SK-N-SH (cell line): ENCODE data around the gene STRIP2. TPM values are rescaled to one million over a fixed set of nuclear protein-coding genes. Genes with fewer than 3 reads are reported as not detected.

ENCODE experiments used
- CTCF ChIA-PET: fragments of 300-600, 350-600 bp; formaldehyde crosslinking; extraction: SDS; loops from one replicate; lab custom pipeline; 2021; lab: Yijun Ruan, JAX
- POLR2A ChIA-PET: fragments of 350-600 bp; sonication (Branson Sonifier 250); formaldehyde crosslinking; extraction: SDS; loops from one replicate; lab custom pipeline; 2020; ENCODE audit warnings: antibody characterized with exemption, inconsistent platforms; lab: Yijun Ruan, JAX
- DNase-seq: peaks from one replicate; pipeline ENCODE4 v3.0.0; 2012
- H2AFZ ChIP-seq: fragments of 200-600 bp; sonication (generic); 2 replicates; pipeline ENCODE4 v1.8.1; 2016; ENCODE audit warnings: antibody characterized with exemption, mild to moderate bottlenecking, low read depth
- H3F3A ChIP-seq: fragments of 200-600 bp; sonication (generic); replicated peaks from 2 replicates; pipeline ENCODE3; 2016; ENCODE audit warnings: antibody characterized with exemption, mild to moderate bottlenecking; ENCODE audit not compliant: insufficient read depth
- H3K27ac ChIP-seq, 2 experiments: fragments of 200-500 bp in 1 of 2; fragments of 200-600 bp in 1 of 2; sonication (Bioruptor generic) in 1 of 2; sonication (generic), shearing (Covaris generic) in 1 of 2; 2 replicates each; pipeline versions ENCODE4 v1.5.1 to v1.6.1; 2014 to 2016; ENCODE audit warnings: low read depth in 2 of 2, inconsistent platforms in 1 of 2, low read length in 1 of 2, mild to moderate bottlenecking in 1 of 2, mixed read lengths in 1 of 2
- H3K27me3 ChIP-seq: fragments of 200-600 bp; sonication (generic), shearing (Covaris generic); 2 replicates; pipeline ENCODE4 v1.6.1; 2016; ENCODE audit warnings: mixed run types; ENCODE audit not compliant: insufficient read depth
- H3K36me3 ChIP-seq, 2 experiments: fragments of 200-500 bp in 1 of 2; fragments of 200-600 bp in 1 of 2; sonication (Bioruptor generic) in 1 of 2; sonication (generic) in 1 of 2; replicated peaks in 1 of 2; 2 replicates each; pipeline versions ENCODE3 to v1.5.1; 2014 to 2016; ENCODE audit warnings: low read length in 1 of 2, mild to moderate bottlenecking in 1 of 2; ENCODE audit not compliant: insufficient read depth in 2 of 2, control insufficient read depth in 1 of 2
- H3K4me1 ChIP-seq, 2 experiments: fragments of 200-500 bp in 1 of 2; fragments of 200-600 bp in 1 of 2; sonication (Bioruptor generic) in 1 of 2; sonication (generic), shearing (Covaris generic) in 1 of 2; 2 replicates each; pipeline versions ENCODE4 v1.5.1 to v1.6.1; 2014 to 2016; ENCODE audit warnings: low read depth in 1 of 2, low read length in 1 of 2, mixed run types in 1 of 2; ENCODE audit not compliant: insufficient read depth in 2 of 2, control insufficient read depth in 1 of 2
- H3K4me2 ChIP-seq: fragments of 200-600 bp; sonication (generic), shearing (Covaris generic); 2 replicates; pipeline ENCODE4 v1.6.1; 2017; ENCODE audit warnings: mixed run types
- H3K4me3 ChIP-seq, 2 experiments: fragments of 200-500 bp in 1 of 2; fragments of 200-600 bp in 1 of 2; sonication (Bioruptor generic) in 1 of 2; sonication (generic), shearing (Covaris generic) in 1 of 2; 2 replicates each; pipeline versions ENCODE4 v1.5.1 to v1.8.1; 2014 to 2016; ENCODE audit warnings: low read depth in 2 of 2, inconsistent platforms in 1 of 2, low read length in 1 of 2, mild to moderate bottlenecking in 1 of 2, mixed read lengths in 1 of 2, moderate library complexity in 1 of 2
- H3K79me2 ChIP-seq: fragments of 200-600 bp; sonication (generic); 2 replicates; pipeline ENCODE4 v1.8.1; 2017; ENCODE audit warnings: mild to moderate bottlenecking; ENCODE audit not compliant: insufficient read depth
- H3K9ac ChIP-seq: fragments of 200-600 bp; sonication (generic); 2 replicates; pipeline ENCODE4 v1.6.1; 2017; ENCODE audit warnings: mixed run types
- H3K9me2 ChIP-seq: fragments of 200-600 bp; sonication (generic); 2 replicates; pipeline ENCODE4 v1.6.1; 2017; ENCODE audit warnings: mixed run types
- H3K9me3 ChIP-seq: fragments of 200-600 bp; sonication (generic); 2 replicates; pipeline ENCODE4 v1.6.1; 2017; ENCODE audit warnings: mixed run types, mild to moderate bottlenecking, moderate library complexity
- H4K20me1 ChIP-seq: fragments of 200-600 bp; sonication (generic); 2 replicates; pipeline ENCODE4 v1.6.1; 2017; ENCODE audit warnings: mild to moderate bottlenecking, mixed run types; ENCODE audit not compliant: insufficient read depth
- CHD2 ChIP-seq: fragments of 150-350 bp; IDR thresholded peaks from 2 replicates; pipeline ENCODE4 v1.6.1; 2018; ENCODE audit warnings: low read length; ENCODE audit not compliant: partially characterized antibody
- EP300 ChIP-seq, 2 experiments: IDR thresholded peaks; 2 replicates each; pipeline versions ENCODE4 v1.4.0 to v1.6.1; 2012; ENCODE audit warnings: borderline replicate concordance in 1 of 2, low read depth in 1 of 2, low read length in 1 of 2
- FOSL2 ChIP-seq: IDR thresholded peaks from 2 replicates; pipeline ENCODE4 v1.4.0; 2012; ENCODE audit warnings: low read depth, mild to moderate bottlenecking, moderate library complexity, borderline replicate concordance
- FOXM1 ChIP-seq: IDR thresholded peaks from 2 replicates; pipeline ENCODE4 v1.4.0; 2012; ENCODE audit warnings: low read depth, mild to moderate bottlenecking
- GABPA ChIP-seq: IDR thresholded peaks from 2 replicates; pipeline ENCODE4 v1.4.0; 2012; ENCODE audit warnings: low read depth, mild to moderate bottlenecking
- JUND ChIP-seq: IDR thresholded peaks from 2 replicates; pipeline ENCODE4 v1.4.0; 2012
- MXI1 ChIP-seq: IDR thresholded peaks from 2 replicates; pipeline ENCODE4 v1.6.1; 2012; ENCODE audit warnings: mild to moderate bottlenecking, low read depth, low read length, improper control_type of control experiment
- NRF1 ChIP-seq: IDR thresholded peaks from 2 replicates; pipeline ENCODE4 v1.6.1; 2012; ENCODE audit warnings: low read depth, mild to moderate bottlenecking, low read length
- RFX5 ChIP-seq: IDR thresholded peaks from 2 replicates; pipeline ENCODE4 v1.6.1; 2012; ENCODE audit warnings: mild to moderate bottlenecking, improper control_type of control experiment, low read length
- SIN3A ChIP-seq: IDR thresholded peaks from 2 replicates; pipeline ENCODE4 v1.6.1; 2012; ENCODE audit warnings: low read depth, mild to moderate bottlenecking, low read length, moderate library complexity, borderline replicate concordance
- SMC3 ChIP-seq: IDR thresholded peaks from 2 replicates; pipeline ENCODE4 v1.6.1; 2012; ENCODE audit warnings: low read depth, low read length, improper control_type of control experiment
- TAF1 ChIP-seq: IDR thresholded peaks from 2 replicates; pipeline ENCODE4 v1.6.1; 2012; ENCODE audit warnings: low read depth, mild to moderate bottlenecking, low read length, moderate library complexity, borderline replicate concordance
- TEAD4 ChIP-seq: IDR thresholded peaks from 2 replicates; pipeline ENCODE4 v1.4.0; 2012; ENCODE audit warnings: mild to moderate bottlenecking, borderline replicate concordance; ENCODE audit not compliant: insufficient read depth
- WGBS: methylation state at CpG from one replicate; pipeline ENCODE4 v1.1.6; 2017; ENCODE audit warnings: low lambda C conversion rate; 5-methylcytosine and 5-hydroxymethylcytosine counted together
- polyA plus RNA-seq, 3 experiments: library from polyadenylated mRNA; depleted of rRNA; stranded (reverse); fragments of >200 nt; gene quantifications; 2 replicates each; pipeline ENCODE4 v1.2.3, GENCODE V29; 2012
- TF ChIP-seq, protein P1 (sequence below): fragments of 200-600 bp; sonication (generic); IDR thresholded peaks from 2 replicates; pipeline ENCODE4 v1.6.1; 2017; ENCODE audit warnings: antibody characterized with exemption, mild to moderate bottlenecking, moderate library complexity
- TF ChIP-seq, protein P2 (sequence below): IDR thresholded peaks from 2 replicates; pipeline ENCODE4 v1.6.1; 2012; ENCODE audit warnings: mild to moderate bottlenecking, low read depth, low read length, moderate library complexity
- TF ChIP-seq, protein P3 (sequence below): IDR thresholded peaks from 2 replicates; pipeline ENCODE4 v1.4.0; 2012; ENCODE audit warnings: low read depth, borderline replicate concordance

STRIP2 gene
- polyA plus RNA-seq, 1 of the 3 experiments (the other 2 are of a cell fraction): 4.9 TPM

DNA sequence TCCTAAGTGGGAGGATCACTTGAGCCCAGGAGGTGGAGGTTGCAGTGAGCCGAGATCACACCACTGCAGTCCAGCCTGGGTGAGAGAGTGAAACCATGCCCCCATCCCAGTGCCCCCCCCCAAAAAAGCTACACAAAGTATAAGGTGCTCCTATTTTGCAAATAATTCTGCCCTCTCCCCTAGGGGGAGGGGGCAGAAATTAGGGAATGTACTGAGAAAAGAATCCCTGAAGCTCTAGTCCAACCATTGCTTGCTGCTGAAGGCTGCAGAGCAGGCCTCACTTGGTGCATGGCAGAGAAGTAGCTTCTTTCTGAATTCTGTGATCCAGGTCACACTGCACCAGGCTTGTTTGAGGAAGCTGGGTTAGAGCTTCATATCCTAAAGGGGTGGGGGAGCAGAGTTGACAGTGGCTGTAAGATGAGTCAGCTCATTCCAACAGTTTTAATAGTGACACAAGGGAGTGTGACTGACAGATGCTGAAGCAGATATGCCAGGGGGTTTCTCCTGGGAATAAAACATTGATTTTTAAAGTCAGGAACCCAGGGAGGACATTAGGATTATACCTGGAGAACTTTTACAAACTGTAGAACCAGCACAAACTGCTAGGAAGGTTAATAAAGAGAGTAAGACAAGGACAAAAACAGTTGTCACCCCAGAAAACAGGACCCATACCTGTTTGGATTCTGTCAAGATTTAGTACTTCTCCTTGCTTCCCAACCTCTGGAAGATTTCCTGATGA is 32.8 kb upstream of the STRIP2 start:
- Histone ChIP-seq H4K20me1 (no peaks in the 10 kb centered on the region), H3K4me3 (no peak overlapping the region), H2AFZ (no peak overlapping the region), H3K9me3 (no peaks in the 10 kb centered on the region), H3F3A (no peaks in the 10 kb centered on the region), H3K4me2 (no peak overlapping the region), H3K9ac (no peak overlapping the region), H3K9me2 (no peaks in the 10 kb centered on the region), H3K4me1 (no peaks in the 10 kb centered on the region; a peak in 1 of 4 replicates), H3K27ac (no peak overlapping the region), H3K27me3 (no peaks in the 10 kb centered on the region), H3K36me3 (peaks cover 14% of the 10 kb centered on the region in 2 experiments), H3K79me2 (no peaks in the 10 kb centered on the region)
- WGBS: 100% methylated on average over 1 of the region's 1 CpG
- no peak for DNase-seq
- no peak for TF ChIP-seq SIN3A
- no peak for TF ChIP-seq GABPA
- no peak for TF ChIP-seq NRF1
- no peak for TF ChIP-seq TAF1
- no peak for TF ChIP-seq CHD2
- TF ChIP-seq RFX5: no peak
- TF ChIP-seq MXI1: no peak
- TF ChIP-seq FOXM1: no peak
- TF ChIP-seq SMC3: no peak
- no peak for TF ChIP-seq EP300 (IDR thresholded peaks at IDR 0.05; ENCODE audit: borderline replicate concordance in 1 of 2, low read depth in 1 of 2, low read length in 1 of 2)
- TF ChIP-seq FOSL2: no peak
- TF ChIP-seq, protein P1, sequence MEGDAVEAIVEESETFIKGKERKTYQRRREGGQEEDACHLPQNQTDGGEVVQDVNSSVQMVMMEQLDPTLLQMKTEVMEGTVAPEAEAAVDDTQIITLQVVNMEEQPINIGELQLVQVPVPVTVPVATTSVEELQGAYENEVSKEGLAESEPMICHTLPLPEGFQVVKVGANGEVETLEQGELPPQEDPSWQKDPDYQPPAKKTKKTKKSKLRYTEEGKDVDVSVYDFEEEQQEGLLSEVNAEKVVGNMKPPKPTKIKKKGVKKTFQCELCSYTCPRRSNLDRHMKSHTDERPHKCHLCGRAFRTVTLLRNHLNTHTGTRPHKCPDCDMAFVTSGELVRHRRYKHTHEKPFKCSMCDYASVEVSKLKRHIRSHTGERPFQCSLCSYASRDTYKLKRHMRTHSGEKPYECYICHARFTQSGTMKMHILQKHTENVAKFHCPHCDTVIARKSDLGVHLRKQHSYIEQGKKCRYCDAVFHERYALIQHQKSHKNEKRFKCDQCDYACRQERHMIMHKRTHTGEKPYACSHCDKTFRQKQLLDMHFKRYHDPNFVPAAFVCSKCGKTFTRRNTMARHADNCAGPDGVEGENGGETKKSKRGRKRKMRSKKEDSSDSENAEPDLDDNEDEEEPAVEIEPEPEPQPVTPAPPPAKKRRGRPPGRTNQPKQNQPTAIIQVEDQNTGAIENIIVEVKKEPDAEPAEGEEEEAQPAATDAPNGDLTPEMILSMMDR: no peak
- no peak for TF ChIP-seq TEAD4
- POLR2A ChIA-PET: no interaction called here
- CTCF ChIA-PET: interaction anchor here (0.7 to 2.7 kb wide), 13 partner anchors 12 to 183 kb away, joined by 3 to 15 read pairs (median 3); no protein-coding TSS in a partner anchor

DNA sequence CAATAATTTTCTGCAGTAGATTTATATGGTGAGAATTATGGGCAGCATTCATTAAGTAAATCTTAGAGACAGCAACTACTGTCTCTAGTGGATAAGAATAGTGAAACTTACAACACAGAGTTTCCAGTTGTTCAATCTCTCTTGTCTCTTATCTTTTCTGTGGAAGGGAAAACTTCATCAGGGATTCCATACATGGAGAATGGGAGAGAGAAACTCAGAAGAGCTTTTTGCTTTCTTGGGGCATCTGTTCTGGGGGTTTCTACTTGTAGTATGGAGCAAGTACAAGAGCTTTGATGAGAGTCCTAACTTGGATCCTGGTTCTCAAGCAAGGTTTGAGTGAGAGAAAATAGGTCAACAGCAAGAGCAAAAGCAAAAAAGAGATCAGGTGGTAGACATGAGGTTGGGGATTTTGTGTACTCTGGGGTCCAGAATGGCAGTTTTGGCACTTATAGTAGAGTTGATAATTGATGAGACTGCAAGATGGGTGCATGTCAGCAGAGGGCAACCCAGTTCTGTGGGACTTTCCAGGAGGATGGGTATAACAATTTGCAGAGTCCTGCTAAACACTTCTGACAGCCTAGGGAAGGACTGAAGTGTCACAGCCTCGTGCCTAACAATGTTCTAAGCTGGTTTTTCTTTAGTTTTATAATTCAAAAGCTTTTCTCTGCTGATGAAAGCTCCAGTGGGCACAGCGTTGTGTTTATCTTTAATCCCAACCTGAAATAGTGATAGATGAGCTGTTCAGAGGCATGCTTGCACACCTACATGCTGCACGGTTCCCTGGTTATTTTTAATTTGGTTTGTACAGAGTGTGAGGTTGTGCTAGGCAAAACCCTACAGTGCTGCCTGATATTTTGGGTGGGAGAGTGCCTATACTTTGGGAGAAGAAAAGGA is 32.0 kb upstream of the STRIP2 start:
- no peaks in the 10 kb centered on the region for H3F3A ChIP-seq
- no peak overlapping the region for H3K4me2 ChIP-seq
- WGBS: 84% methylated on average over 3 of the region's 3 CpGs
- no peaks in the 10 kb centered on the region for H3K27me3 ChIP-seq
- H3K36me3 ChIP-seq: peaks cover 17 to 19% of the 10 kb centered on the region in 2 experiments
- H2AFZ ChIP-seq: no peak overlapping the region
- no peaks in the 10 kb centered on the region for H3K9me2 ChIP-seq
- ChIA-PET POLR2A (no interaction called here), CTCF (interaction anchor here (0.6 to 2.7 kb wide), 11 partner anchors 12 to 96 kb away, joined by 3 to 15 read pairs (median 3); no protein-coding TSS in a partner anchor)
- no peaks in the 10 kb centered on the region for H3K79me2 ChIP-seq
- H4K20me1 ChIP-seq: no peaks in the 10 kb centered on the region
- no peak overlapping the region for H3K4me3 ChIP-seq
- DNase-seq: no peak
- no peak overlapping the region for H3K27ac ChIP-seq
- H3K4me1 ChIP-seq: no peaks in the 10 kb centered on the region; a peak in 1 of 4 replicates
- H3K9ac ChIP-seq: no peak overlapping the region
- no peaks in the 10 kb centered on the region for H3K9me3 ChIP-seq
- TF ChIP-seq NRF1 (no peak), JUND (no peak), EP300 (IDR thresholded peaks at IDR 0.05; ENCODE audit: borderline replicate concordance in 1 of 2, low read depth in 1 of 2, low read length in 1 of 2) (no peak), GABPA (no peak)
- TF ChIP-seq, protein P2, sequence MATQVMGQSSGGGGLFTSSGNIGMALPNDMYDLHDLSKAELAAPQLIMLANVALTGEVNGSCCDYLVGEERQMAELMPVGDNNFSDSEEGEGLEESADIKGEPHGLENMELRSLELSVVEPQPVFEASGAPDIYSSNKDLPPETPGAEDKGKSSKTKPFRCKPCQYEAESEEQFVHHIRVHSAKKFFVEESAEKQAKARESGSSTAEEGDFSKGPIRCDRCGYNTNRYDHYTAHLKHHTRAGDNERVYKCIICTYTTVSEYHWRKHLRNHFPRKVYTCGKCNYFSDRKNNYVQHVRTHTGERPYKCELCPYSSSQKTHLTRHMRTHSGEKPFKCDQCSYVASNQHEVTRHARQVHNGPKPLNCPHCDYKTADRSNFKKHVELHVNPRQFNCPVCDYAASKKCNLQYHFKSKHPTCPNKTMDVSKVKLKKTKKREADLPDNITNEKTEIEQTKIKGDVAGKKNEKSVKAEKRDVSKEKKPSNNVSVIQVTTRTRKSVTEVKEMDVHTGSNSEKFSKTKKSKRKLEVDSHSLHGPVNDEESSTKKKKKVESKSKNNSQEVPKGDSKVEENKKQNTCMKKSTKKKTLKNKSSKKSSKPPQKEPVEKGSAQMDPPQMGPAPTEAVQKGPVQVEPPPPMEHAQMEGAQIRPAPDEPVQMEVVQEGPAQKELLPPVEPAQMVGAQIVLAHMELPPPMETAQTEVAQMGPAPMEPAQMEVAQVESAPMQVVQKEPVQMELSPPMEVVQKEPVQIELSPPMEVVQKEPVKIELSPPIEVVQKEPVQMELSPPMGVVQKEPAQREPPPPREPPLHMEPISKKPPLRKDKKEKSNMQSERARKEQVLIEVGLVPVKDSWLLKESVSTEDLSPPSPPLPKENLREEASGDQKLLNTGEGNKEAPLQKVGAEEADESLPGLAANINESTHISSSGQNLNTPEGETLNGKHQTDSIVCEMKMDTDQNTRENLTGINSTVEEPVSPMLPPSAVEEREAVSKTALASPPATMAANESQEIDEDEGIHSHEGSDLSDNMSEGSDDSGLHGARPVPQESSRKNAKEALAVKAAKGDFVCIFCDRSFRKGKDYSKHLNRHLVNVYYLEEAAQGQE: no peak
- TF ChIP-seq, protein P3, sequence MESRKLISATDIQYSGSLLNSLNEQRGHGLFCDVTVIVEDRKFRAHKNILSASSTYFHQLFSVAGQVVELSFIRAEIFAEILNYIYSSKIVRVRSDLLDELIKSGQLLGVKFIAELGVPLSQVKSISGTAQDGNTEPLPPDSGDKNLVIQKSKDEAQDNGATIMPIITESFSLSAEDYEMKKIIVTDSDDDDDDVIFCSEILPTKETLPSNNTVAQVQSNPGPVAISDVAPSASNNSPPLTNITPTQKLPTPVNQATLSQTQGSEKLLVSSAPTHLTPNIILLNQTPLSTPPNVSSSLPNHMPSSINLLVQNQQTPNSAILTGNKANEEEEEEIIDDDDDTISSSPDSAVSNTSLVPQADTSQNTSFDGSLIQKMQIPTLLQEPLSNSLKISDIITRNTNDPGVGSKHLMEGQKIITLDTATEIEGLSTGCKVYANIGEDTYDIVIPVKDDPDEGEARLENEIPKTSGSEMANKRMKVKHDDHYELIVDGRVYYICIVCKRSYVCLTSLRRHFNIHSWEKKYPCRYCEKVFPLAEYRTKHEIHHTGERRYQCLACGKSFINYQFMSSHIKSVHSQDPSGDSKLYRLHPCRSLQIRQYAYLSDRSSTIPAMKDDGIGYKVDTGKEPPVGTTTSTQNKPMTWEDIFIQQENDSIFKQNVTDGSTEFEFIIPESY: no peak
